ENCODE measurements around the gene SRRT.

The SRRT gene

GRCh38 chr7:100874577-100875355 lies at the start of gene SRRT:
Gene SRRT, plus strand, starts transcription at chr7:100875103. Its CDS starts 488 bp downstream, at chr7:100875591.
- peak; percentile 81 for FAIRE-seq
- peak; percentile 95 for DNase-seq (ENCODE audit: low spot score)

GRCh38 chr7:100825215-100825671 lies 49.7 kb upstream of the SRRT start:
- no peak for DNase-seq (ENCODE audit: low spot score)
- FAIRE-seq: no peak

- DNase-seq (ENCODE audit: low spot score) (no peak), FAIRE-seq (no peak)
Measured at GRCh38 chr7:100825751-100826513, 49.0 kb upstream of the SRRT start.

- DNase-seq (ENCODE audit: low spot score) (no peak), FAIRE-seq (no peak)
Measured at GRCh38 chr7:100826514-100827329, 48.2 kb upstream of the SRRT start.

- DNase-seq (ENCODE audit: low spot score) (no peak), FAIRE-seq (no peak)
Measured at GRCh38 chr7:100827330-100828226, 47.3 kb upstream of the SRRT start, which contains the start of gene EPHB4. Gene EPHB4, minus strand, starts transcription at chr7:100827523. Its CDS starts 493 bp downstream, at chr7:100827030.

GRCh38 chr7:100829150-100829716 lies 45.7 kb upstream of the SRRT start:
- FAIRE-seq (no peak), DNase-seq (ENCODE audit: low spot score) (no peak)

GRCh38 chr7:100830396-100830795 lies 44.5 kb upstream of the SRRT start:
- no peak for DNase-seq (ENCODE audit: low spot score)
- FAIRE-seq: no peak

GRCh38 chr7:100832281-100832633 lies 42.6 kb upstream of the SRRT start:
- FAIRE-seq: no peak
- no peak for DNase-seq (ENCODE audit: low spot score)

GRCh38 chr7:100835903-100836811 lies 38.7 kb upstream of the SRRT start:
- no peak for FAIRE-seq
- DNase-seq (ENCODE audit: low spot score): no peak

GRCh38 chr7:100836812-100837098 lies 38.1 kb upstream of the SRRT start:
- no peak for DNase-seq (ENCODE audit: low spot score)
- no peak for FAIRE-seq

- no peak for FAIRE-seq
Measured at GRCh38 chr7:100837099-100837836, 37.6 kb upstream of the SRRT start.

GRCh38 chr7:100839361-100839760 lies 35.5 kb upstream of the SRRT start:
- FAIRE-seq: no peak
- DNase-seq (ENCODE audit: low spot score): no peak

More at GRCh38 chr7:100837099-100837836, 37.6 kb upstream of the SRRT start:
- DNase-seq (ENCODE audit: low spot score): no peak

- DNase-seq (ENCODE audit: low spot score) (no peak), FAIRE-seq (no peak)
Measured at GRCh38 chr7:100840470-100841100, 34.3 kb upstream of the SRRT start.

GRCh38 chr7:100847360-100847759 lies 27.5 kb upstream of the SRRT start:
- no peak for FAIRE-seq
- DNase-seq (ENCODE audit: low spot score): no peak

- peak; percentile 14 for FAIRE-seq
- DNase-seq (ENCODE audit: low spot score): peak; percentile 78
Measured at GRCh38 chr7:100852048-100852872, 22.6 kb upstream of the SRRT start, which contains the start of gene SLC12A9. Gene SLC12A9, plus strand, starts transcription at chr7:100852713. Its CDS starts 1,485 bp downstream, at chr7:100854198.

- FAIRE-seq (no peak), DNase-seq (ENCODE audit: low spot score) (no peak)
Measured at GRCh38 chr7:100854146-100854895, 20.6 kb upstream of the SRRT start.

All from RCC 7860 (cell line).